ENCODE results near the gene DPEP1.

DPEP1 gene

DNA sequence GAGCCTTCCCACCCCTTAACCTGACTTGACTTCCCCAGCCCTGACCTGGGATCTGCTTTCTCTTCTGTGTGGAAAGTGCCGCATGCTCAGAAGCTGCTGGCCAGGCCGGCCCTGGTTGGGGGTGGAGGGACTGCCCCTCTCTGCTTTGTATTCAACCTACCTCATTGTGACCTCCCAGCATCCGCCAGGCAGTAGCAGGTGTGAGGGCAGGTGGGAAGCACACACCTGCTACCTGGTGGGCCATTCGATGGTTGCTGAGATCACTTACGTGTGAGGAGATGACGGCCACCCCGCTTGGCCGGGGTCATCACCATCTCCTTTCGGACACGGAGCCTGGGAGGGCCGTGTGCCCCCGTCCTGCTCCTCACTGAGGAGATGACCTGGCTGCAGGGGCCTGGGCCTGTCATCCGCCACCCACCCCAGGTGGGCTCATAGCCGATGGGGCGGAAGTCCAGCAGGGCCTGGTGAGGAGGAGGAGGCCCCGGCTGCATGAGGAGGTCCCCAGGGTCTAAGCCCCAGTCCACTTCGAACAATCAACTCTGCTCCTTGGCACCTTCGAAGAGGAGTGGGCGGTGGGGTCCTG lies 30.7 kb upstream of the DPEP1 start:
- H3K27me3 ChIP-seq (ENCODE audit: insufficient read depth, low read length): no peaks in the 10 kb centered on the region
- H3K9me3 ChIP-seq (ENCODE audit: low read length): no peaks in the 10 kb centered on the region
- no peaks in the 10 kb centered on the region for H3K4me1 ChIP-seq (ENCODE audit: insufficient read depth, low read length, severe bottlenecking)
- no peak overlapping the region for H3K9ac ChIP-seq (ENCODE audit: low read length)
- no peak overlapping the region for H3K4me3 ChIP-seq (ENCODE audit: low read depth, low read length, poor library complexity, severe bottlenecking)
- H3K36me3 ChIP-seq (ENCODE audit: insufficient read depth, low read length): no peaks in the 10 kb centered on the region
- no peak overlapping the region for H2AFZ ChIP-seq (ENCODE audit: low read length)
- H3K27ac ChIP-seq (ENCODE audit: low read depth, low read length, poor library complexity, severe bottlenecking): no peak overlapping the region
- H3F3A ChIP-seq (ENCODE audit: insufficient read depth, low read length): no peaks in the 10 kb centered on the region
- TF ChIP-seq EZH2 (IDR thresholded peaks at IDR 0.05; ENCODE audit: borderline replicate concordance, low read length): no peak
- TF ChIP-seq, protein P1, sequence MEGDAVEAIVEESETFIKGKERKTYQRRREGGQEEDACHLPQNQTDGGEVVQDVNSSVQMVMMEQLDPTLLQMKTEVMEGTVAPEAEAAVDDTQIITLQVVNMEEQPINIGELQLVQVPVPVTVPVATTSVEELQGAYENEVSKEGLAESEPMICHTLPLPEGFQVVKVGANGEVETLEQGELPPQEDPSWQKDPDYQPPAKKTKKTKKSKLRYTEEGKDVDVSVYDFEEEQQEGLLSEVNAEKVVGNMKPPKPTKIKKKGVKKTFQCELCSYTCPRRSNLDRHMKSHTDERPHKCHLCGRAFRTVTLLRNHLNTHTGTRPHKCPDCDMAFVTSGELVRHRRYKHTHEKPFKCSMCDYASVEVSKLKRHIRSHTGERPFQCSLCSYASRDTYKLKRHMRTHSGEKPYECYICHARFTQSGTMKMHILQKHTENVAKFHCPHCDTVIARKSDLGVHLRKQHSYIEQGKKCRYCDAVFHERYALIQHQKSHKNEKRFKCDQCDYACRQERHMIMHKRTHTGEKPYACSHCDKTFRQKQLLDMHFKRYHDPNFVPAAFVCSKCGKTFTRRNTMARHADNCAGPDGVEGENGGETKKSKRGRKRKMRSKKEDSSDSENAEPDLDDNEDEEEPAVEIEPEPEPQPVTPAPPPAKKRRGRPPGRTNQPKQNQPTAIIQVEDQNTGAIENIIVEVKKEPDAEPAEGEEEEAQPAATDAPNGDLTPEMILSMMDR (IDR thresholded peaks at IDR 0.05; ENCODE audit: low read length): no peak
- H3K9me2 ChIP-seq (ENCODE audit: low read depth, low read length): no peaks in the 10 kb centered on the region
- H3K4me2 ChIP-seq (ENCODE audit: low read length): no peak overlapping the region
- H3K79me2 ChIP-seq (ENCODE audit: insufficient read depth, low read length): no peaks in the 10 kb centered on the region
- no peaks in the 10 kb centered on the region for H4K20me1 ChIP-seq (ENCODE audit: insufficient read depth, low read length)

DNA sequence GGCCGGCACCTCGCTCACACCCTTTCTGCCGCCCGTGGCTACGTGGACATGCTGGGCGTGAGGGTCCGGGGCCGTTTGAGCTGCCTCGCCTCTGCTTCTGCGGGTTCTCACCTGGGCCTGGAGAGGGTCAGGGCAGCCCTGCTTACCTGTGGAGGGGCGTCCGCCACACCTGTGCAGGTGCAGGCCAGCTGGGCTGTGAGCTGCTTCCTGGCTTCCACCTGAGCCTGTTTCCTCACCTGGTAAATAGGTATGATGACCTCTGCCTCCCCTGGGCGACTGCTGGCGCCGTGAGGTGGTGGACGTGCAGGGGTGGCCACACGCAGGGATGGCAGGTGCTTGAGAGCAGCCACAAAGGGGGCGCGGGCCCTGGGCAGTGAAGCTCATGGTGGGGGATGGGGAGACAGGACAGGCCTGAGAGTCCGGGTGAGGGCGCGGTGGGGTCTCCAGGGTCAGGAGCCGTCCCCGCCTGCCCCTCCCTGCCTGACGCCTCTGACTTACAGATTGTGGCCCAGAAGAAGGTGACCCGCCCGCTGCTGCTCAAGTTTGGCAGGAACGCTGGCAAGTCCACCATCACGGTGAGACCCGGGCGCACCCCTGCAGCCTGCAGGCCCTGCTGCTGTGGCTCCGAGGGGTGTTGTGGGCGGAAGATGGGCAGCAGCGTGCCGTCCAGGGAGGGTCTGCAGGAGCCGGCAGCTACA lies 30.1 kb upstream of the DPEP1 start:
- no peaks in the 10 kb centered on the region for H3K9me3 ChIP-seq (ENCODE audit: low read length)
- H3K79me2 ChIP-seq (ENCODE audit: insufficient read depth, low read length): no peaks in the 10 kb centered on the region
- no peak overlapping the region for H3K4me3 ChIP-seq (ENCODE audit: low read depth, low read length, poor library complexity, severe bottlenecking)
- no peaks in the 10 kb centered on the region for H4K20me1 ChIP-seq (ENCODE audit: insufficient read depth, low read length)
- no peak overlapping the region for H3K4me2 ChIP-seq (ENCODE audit: low read length)
- H3K36me3 ChIP-seq (ENCODE audit: insufficient read depth, low read length): no peaks in the 10 kb centered on the region
- H3K9ac ChIP-seq (ENCODE audit: low read length): no peak overlapping the region
- H3K27ac ChIP-seq (ENCODE audit: low read depth, low read length, poor library complexity, severe bottlenecking): no peak overlapping the region
- H3K4me1 ChIP-seq (ENCODE audit: insufficient read depth, low read length, severe bottlenecking): no peaks in the 10 kb centered on the region
- no peaks in the 10 kb centered on the region for H3K27me3 ChIP-seq (ENCODE audit: insufficient read depth, low read length)
- no peaks in the 10 kb centered on the region for H3K9me2 ChIP-seq (ENCODE audit: low read depth, low read length)
- H2AFZ ChIP-seq (ENCODE audit: low read length): no peak overlapping the region
- TF ChIP-seq EZH2 (IDR thresholded peaks at IDR 0.05; ENCODE audit: borderline replicate concordance, low read length): no peak
- TF ChIP-seq, protein P1 (IDR thresholded peaks at IDR 0.05; ENCODE audit: low read length): no peak
- H3F3A ChIP-seq (ENCODE audit: insufficient read depth, low read length): no peaks in the 10 kb centered on the region

DNA sequence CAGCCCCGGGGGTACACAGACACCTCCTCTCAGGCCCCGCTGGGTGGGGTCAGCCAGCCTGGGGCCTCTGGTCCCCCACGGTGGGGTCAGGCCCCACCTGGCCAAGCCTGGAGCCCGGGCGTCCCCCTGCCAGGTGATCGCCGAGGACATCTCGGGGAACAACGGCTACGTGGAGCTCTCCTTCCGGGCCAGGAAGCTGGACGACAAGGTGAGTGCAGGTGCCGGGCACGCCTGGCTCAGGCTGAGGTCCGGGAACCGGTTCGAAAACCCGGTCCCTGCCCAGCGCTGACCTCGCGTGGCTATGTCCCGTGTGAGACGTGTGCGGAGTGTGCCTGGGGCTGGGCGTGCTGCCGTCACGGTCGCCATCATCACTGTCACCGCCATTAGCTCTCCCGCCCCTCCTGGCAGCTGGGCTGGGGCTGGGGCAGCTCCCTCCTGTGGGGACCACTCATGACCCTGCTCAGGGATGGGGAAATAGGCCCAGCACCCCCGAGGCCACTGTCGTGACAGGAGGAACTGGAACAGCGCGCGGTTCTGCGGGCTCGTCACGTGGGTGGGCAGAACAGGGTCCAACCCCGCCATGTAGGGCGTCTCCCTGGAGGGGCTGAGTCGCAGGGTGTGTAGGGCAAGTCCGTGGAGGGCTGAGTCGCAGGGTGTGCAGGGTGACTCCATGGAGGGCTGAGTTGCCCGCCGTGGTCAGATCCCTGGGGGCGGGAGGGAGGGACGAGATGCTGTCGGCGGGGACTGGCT lies 29.4 kb upstream of the DPEP1 start:
- no peaks in the 10 kb centered on the region for H3K79me2 ChIP-seq (ENCODE audit: insufficient read depth, low read length)
- no peak overlapping the region for H3K4me2 ChIP-seq (ENCODE audit: low read length)
- no peaks in the 10 kb centered on the region for H3K9me3 ChIP-seq (ENCODE audit: low read length)
- no peaks in the 10 kb centered on the region; the same call in 1 of the 2 replicates for H3K27me3 ChIP-seq (ENCODE audit: insufficient read depth, low read length)
- no peaks in the 10 kb centered on the region for H3F3A ChIP-seq (ENCODE audit: insufficient read depth, low read length)
- H3K4me3 ChIP-seq (ENCODE audit: low read depth, low read length, poor library complexity, severe bottlenecking): no peak overlapping the region
- H3K36me3 ChIP-seq (ENCODE audit: insufficient read depth, low read length): no peaks in the 10 kb centered on the region
- H3K9ac ChIP-seq (ENCODE audit: low read length): no peak overlapping the region
- H2AFZ ChIP-seq (ENCODE audit: low read length): no peak overlapping the region
- H4K20me1 ChIP-seq (ENCODE audit: insufficient read depth, low read length): no peaks in the 10 kb centered on the region
- H3K4me1 ChIP-seq (ENCODE audit: insufficient read depth, low read length, severe bottlenecking): no peaks in the 10 kb centered on the region
- H3K9me2 ChIP-seq (ENCODE audit: low read depth, low read length): no peaks in the 10 kb centered on the region
- H3K27ac ChIP-seq (ENCODE audit: low read depth, low read length, poor library complexity, severe bottlenecking): no peak overlapping the region
- TF ChIP-seq, protein P1 (IDR thresholded peaks at IDR 0.05; ENCODE audit: low read length): no peak
